Activated naive CD4-positive, alpha-beta T cell treated with anti-CD3 and anti-CD28 coated beads, Interleukin-2, amount 50 U/mL, for 24 hours (primary cell): ENCODE results near the gene MOXD1.

Experiments
- H3K27ac Mint-ChIP-seq: one replicate; pipeline ENCODE4 v1.8.0; 2021; ENCODE audit warnings: mild to moderate bottlenecking, mixed read lengths
- H3K27me3 Mint-ChIP-seq: one replicate; pipeline ENCODE4 v1.8.0; 2021; ENCODE audit warnings: mixed read lengths
- H3K36me3 Mint-ChIP-seq: one replicate; pipeline ENCODE4 v1.8.0; 2021; ENCODE audit warnings: mixed read lengths
- H3K4me1 Mint-ChIP-seq: one replicate; pipeline ENCODE4 v1.8.0; 2021; ENCODE audit warnings: mixed read lengths
- H3K4me3 Mint-ChIP-seq: one replicate; pipeline ENCODE4 v1.8.0; 2021; ENCODE audit warnings: mild to moderate bottlenecking, mixed read lengths
- H3K9me3 Mint-ChIP-seq: one replicate; pipeline ENCODE4 v1.8.0; 2021; ENCODE audit warnings: mixed read lengths

The MOXD1 gene

GRCh38 chr6:132400883-132401617 is at the start of gene MOXD1:
TSS of gene MOXD1 (minus strand) at chr6:132401475. CDS start at chr6:132401426, 49 bp downstream.
- H3K27ac Mint-ChIP-seq: no peak within 1 kb of the TSS
- H3K27me3 Mint-ChIP-seq: peaks cover 52% of the 10 kb centered on the region
- H3K4me1 Mint-ChIP-seq: peaks cover 11% of the 10 kb centered on the region
- H3K9me3 Mint-ChIP-seq: peaks cover 5% of the 10 kb centered on the region
- no peaks in the 10 kb centered on the region for H3K36me3 Mint-ChIP-seq
- peak within 1 kb of the TSS; percentile 49 for H3K4me3 Mint-ChIP-seq

- H3K27me3 Mint-ChIP-seq: no peaks in the 10 kb centered on the region
- no peaks in the 10 kb centered on the region for H3K4me1 Mint-ChIP-seq
- no peak overlapping the region for H3K4me3 Mint-ChIP-seq
Observed at GRCh38 chr6:132446855-132447241, 45.6 kb upstream of the MOXD1 start.

GRCh38 chr6:132446141-132446854 is 45.0 kb upstream of the MOXD1 start:
- peaks cover 11% of the 10 kb centered on the region for H3K9me3 Mint-ChIP-seq
- no peak overlapping the region for H3K27ac Mint-ChIP-seq
- H3K27me3 Mint-ChIP-seq: no peaks in the 10 kb centered on the region
- no peak overlapping the region for H3K4me3 Mint-ChIP-seq
- peaks cover 11% of the 10 kb centered on the region for H3K36me3 Mint-ChIP-seq
- no peaks in the 10 kb centered on the region for H3K4me1 Mint-ChIP-seq

More at GRCh38 chr6:132446855-132447241, 45.6 kb upstream of the MOXD1 start:
- Mint-ChIP-seq H3K36me3 (peaks cover 15% of the 10 kb centered on the region), H3K9me3 (peaks cover 11% of the 10 kb centered on the region), H3K27ac (no peak overlapping the region)

GRCh38 chr6:132445201-132445951 is 44.1 kb upstream of the MOXD1 start:
- no peaks in the 10 kb centered on the region for H3K27me3 Mint-ChIP-seq
- no peak overlapping the region for H3K4me3 Mint-ChIP-seq
- H3K4me1 Mint-ChIP-seq: no peaks in the 10 kb centered on the region
- H3K27ac Mint-ChIP-seq: no peak overlapping the region
- H3K9me3 Mint-ChIP-seq: peaks cover 7% of the 10 kb centered on the region
- peaks cover 5% of the 10 kb centered on the region for H3K36me3 Mint-ChIP-seq

- no peak overlapping the region for H3K27ac Mint-ChIP-seq
- H3K9me3 Mint-ChIP-seq: peaks cover 13% of the 10 kb centered on the region
- H3K4me1 Mint-ChIP-seq: no peaks in the 10 kb centered on the region
- H3K27me3 Mint-ChIP-seq: no peaks in the 10 kb centered on the region
- peaks cover 3% of the 10 kb centered on the region for H3K36me3 Mint-ChIP-seq
- no peak overlapping the region for H3K4me3 Mint-ChIP-seq
Observed at GRCh38 chr6:132443206-132443605, 41.9 kb upstream of the MOXD1 start.

GRCh38 chr6:132430110-132430509 is 28.8 kb upstream of the MOXD1 start:
- Mint-ChIP-seq H3K27ac (no peak overlapping the region), H3K27me3 (peaks cover 14% of the 10 kb centered on the region), H3K4me1 (no peaks in the 10 kb centered on the region), H3K36me3 (no peaks in the 10 kb centered on the region), H3K4me3 (no peak overlapping the region), H3K9me3 (no peaks in the 10 kb centered on the region)

GRCh38 chr6:132425176-132425575 is 23.9 kb upstream of the MOXD1 start:
- H3K4me3 Mint-ChIP-seq: no peak overlapping the region
- peaks cover 25% of the 10 kb centered on the region for H3K9me3 Mint-ChIP-seq
- H3K27ac Mint-ChIP-seq: no peak overlapping the region
- no peaks in the 10 kb centered on the region for H3K36me3 Mint-ChIP-seq
- H3K4me1 Mint-ChIP-seq: no peaks in the 10 kb centered on the region
- peaks cover 12% of the 10 kb centered on the region for H3K27me3 Mint-ChIP-seq

GRCh38 chr6:132423839-132424238 is 22.6 kb upstream of the MOXD1 start:
- Mint-ChIP-seq H3K4me3 (no peak overlapping the region), H3K4me1 (no peaks in the 10 kb centered on the region), H3K27ac (no peak overlapping the region), H3K9me3 (peaks cover 25% of the 10 kb centered on the region), H3K36me3 (no peaks in the 10 kb centered on the region), H3K27me3 (peaks cover 10% of the 10 kb centered on the region)

GRCh38 chr6:132418235-132418965 is 17.1 kb upstream of the MOXD1 start:
- Mint-ChIP-seq H3K4me1 (no peaks in the 10 kb centered on the region), H3K27me3 (peaks cover 7% of the 10 kb centered on the region), H3K27ac (no peak overlapping the region), H3K4me3 (no peak overlapping the region), H3K36me3 (no peaks in the 10 kb centered on the region), H3K9me3 (peaks cover 23% of the 10 kb centered on the region)

- H3K9me3 Mint-ChIP-seq: peaks cover 7% of the 10 kb centered on the region
- no peak overlapping the region for H3K27ac Mint-ChIP-seq
- no peaks in the 10 kb centered on the region for H3K4me1 Mint-ChIP-seq
- H3K27me3 Mint-ChIP-seq: peaks cover 7% of the 10 kb centered on the region
- H3K4me3 Mint-ChIP-seq: no peak overlapping the region
- no peaks in the 10 kb centered on the region for H3K36me3 Mint-ChIP-seq
Observed at GRCh38 chr6:132414761-132415160, 13.5 kb upstream of the MOXD1 start.

- Mint-ChIP-seq H3K9me3 (peaks cover 7% of the 10 kb centered on the region), H3K27me3 (peaks cover 7% of the 10 kb centered on the region), H3K4me1 (no peaks in the 10 kb centered on the region)
Observed at GRCh38 chr6:132414322-132414721, 13.0 kb upstream of the MOXD1 start.

GRCh38 chr6:132413499-132413802 is 12.2 kb upstream of the MOXD1 start:
- Mint-ChIP-seq H3K36me3 (no peaks in the 10 kb centered on the region), H3K9me3 (peaks cover 7% of the 10 kb centered on the region), H3K27me3 (peaks cover 8% of the 10 kb centered on the region), H3K4me3 (no peak overlapping the region), H3K27ac (no peak overlapping the region), H3K4me1 (no peaks in the 10 kb centered on the region)

More at GRCh38 chr6:132414322-132414721, 13.0 kb upstream of the MOXD1 start:
- no peak overlapping the region for H3K27ac Mint-ChIP-seq
- H3K4me3 Mint-ChIP-seq: no peak overlapping the region
- no peaks in the 10 kb centered on the region for H3K36me3 Mint-ChIP-seq

- peaks cover 5% of the 10 kb centered on the region for H3K9me3 Mint-ChIP-seq
- H3K27me3 Mint-ChIP-seq: peaks cover 10% of the 10 kb centered on the region
- H3K27ac Mint-ChIP-seq: no peak overlapping the region
- no peak overlapping the region for H3K4me3 Mint-ChIP-seq
- H3K4me1 Mint-ChIP-seq: no peaks in the 10 kb centered on the region
- H3K36me3 Mint-ChIP-seq: no peaks in the 10 kb centered on the region
Observed at GRCh38 chr6:132412656-132413498, 11.6 kb upstream of the MOXD1 start.

- H3K27ac Mint-ChIP-seq: no peak overlapping the region
- no peaks in the 10 kb centered on the region for H3K36me3 Mint-ChIP-seq
- H3K9me3 Mint-ChIP-seq: no peaks in the 10 kb centered on the region
- no peaks in the 10 kb centered on the region for H3K4me1 Mint-ChIP-seq
- no peak overlapping the region for H3K4me3 Mint-ChIP-seq
- peaks cover 10% of the 10 kb centered on the region for H3K27me3 Mint-ChIP-seq
Observed at GRCh38 chr6:132411296-132411695, 10.0 kb upstream of the MOXD1 start.

GRCh38 chr6:132410830-132411229 is 9.6 kb upstream of the MOXD1 start:
- no peak overlapping the region for H3K27ac Mint-ChIP-seq
- H3K9me3 Mint-ChIP-seq: no peaks in the 10 kb centered on the region
- H3K4me1 Mint-ChIP-seq: no peaks in the 10 kb centered on the region
- H3K27me3 Mint-ChIP-seq: peaks cover 14% of the 10 kb centered on the region
- no peak overlapping the region for H3K4me3 Mint-ChIP-seq
- no peaks in the 10 kb centered on the region for H3K36me3 Mint-ChIP-seq
